Activated naive CD4-positive, alpha-beta T cell treated with anti-CD3 and anti-CD28 coated beads, Interleukin-2, amount 50 U/mL, for 72 hours (primary cell): ENCODE data around the gene ZCRB1. TPM values are rescaled to one million over a fixed set of nuclear protein-coding genes. Genes with fewer than 3 reads are reported as not detected.
A peak's percentile ranks its signal among the peaks of the same experiment; 100 is the strongest.
"Not testable (repeated sequence)": the region's sequence is repeated elsewhere in the genome, so short reads cannot be mapped to it uniquely, and the experiment has no call there.

Source experiments
- ATAC-seq, 2 donors: fragments of 150-1000 bp; cut with Tn5 transposase; 2 replicates each; pipeline ENCODE4 v1.10.0; 2021; ENCODE audit warnings: mild to moderate bottlenecking in 2 of 2, moderate library complexity in 2 of 2
- DNase-seq, 2 donors: peaks; one replicate each; pipeline ENCODE4 v3.0.0; 2021 to 2022; ENCODE audit warnings: low spot score in 2 of 2
- H3K27ac Mint-ChIP-seq, 2 donors: one replicate each; pipeline ENCODE4 v1.8.0; 2022; ENCODE audit warnings: mild to moderate bottlenecking in 2 of 2, mixed read lengths in 2 of 2
- H3K36me3 Mint-ChIP-seq, 2 donors: one replicate each; pipeline ENCODE4 v1.8.0; 2022; ENCODE audit warnings: mixed read lengths in 2 of 2
- H3K9me3 Mint-ChIP-seq, 2 donors: one replicate each; pipeline ENCODE4 v1.8.0; 2022; ENCODE audit warnings: mixed read lengths in 2 of 2
- total RNA-seq, 2 donors: library from RNA; stranded (reverse); gene quantifications; one replicate each; pipeline ENCODE4 v1.2.3, GENCODE V29; 2022

ZCRB1 gene
- total RNA-seq = 10 to 100 TPM; 66.1 to 99.4 TPM

GRCh38 chr12:42325653-42326474 is at the start of gene ZCRB1, which contains the start of gene PPHLN1:
ZCRB1 (minus strand) TSS chr12:42326094; CDS start chr12:42324102, 1,992 bp downstream.
PPHLN1 (plus strand) TSS chr12:42326167; CDS start chr12:42335903, 9,736 bp downstream.
- H3K27ac Mint-ChIP-seq = peak within 1 kb of the TSS; percentile 99

GRCh38 chr12:42373669-42374068 is 47.8 kb upstream of the ZCRB1 start:
- Mint-ChIP-seq H3K27ac (no peak overlapping the region), H3K36me3 (peaks cover 0 to 6% of the 10 kb centered on the region in 2 donors), H3K9me3 (no peaks in the 10 kb centered on the region)
- DNase-seq = no peak
- no peak for ATAC-seq

More at GRCh38 chr12:42325653-42326474, at the start of gene ZCRB1, which contains the start of gene PPHLN1:
- H3K36me3 Mint-ChIP-seq = peaks cover 22 to 28% of the 10 kb centered on the region in 2 donors
- H3K9me3 Mint-ChIP-seq = no peaks in the 10 kb centered on the region
- ATAC-seq (peak; percentile 96), DNase-seq (peak; percentile 74 to 79)

GRCh38 chr12:42372154-42372791 is 46.4 kb upstream of the ZCRB1 start:
- DNase-seq = peak in 1 of 2 donors; percentile 36
- no peaks in the 10 kb centered on the region for H3K9me3 Mint-ChIP-seq
- peak; percentile 62 to 79 for ATAC-seq
- H3K27ac Mint-ChIP-seq = no peak overlapping the region
- H3K36me3 Mint-ChIP-seq = peaks cover 0 to 6% of the 10 kb centered on the region in 2 donors

- DNase-seq (no peak), ATAC-seq (no peak)
- Mint-ChIP-seq H3K36me3 (no peaks in the 10 kb centered on the region), H3K9me3 (no peaks in the 10 kb centered on the region), H3K27ac (no peak overlapping the region)
Measured at GRCh38 chr12:42370013-42370412, 44.1 kb upstream of the ZCRB1 start.

- H3K36me3 Mint-ChIP-seq = peaks cover 5 to 23% of the 10 kb centered on the region in 2 donors
- no peak overlapping the region for H3K27ac Mint-ChIP-seq
- no peaks in the 10 kb centered on the region for H3K9me3 Mint-ChIP-seq
- DNase-seq = no peak
- ATAC-seq = no peak
Measured at GRCh38 chr12:42365486-42365885, 39.6 kb upstream of the ZCRB1 start.

- H3K36me3 Mint-ChIP-seq = peaks cover 5 to 31% of the 10 kb centered on the region in 2 donors
Measured at GRCh38 chr12:42364692-42365091, 38.8 kb upstream of the ZCRB1 start.

GRCh38 chr12:42362647-42363260 is 36.9 kb upstream of the ZCRB1 start:
- H3K27ac Mint-ChIP-seq = no peak overlapping the region
- ATAC-seq (no peak), DNase-seq (no peak)
- H3K9me3 Mint-ChIP-seq = no peaks in the 10 kb centered on the region
- peaks cover 5 to 36% of the 10 kb centered on the region in 2 donors for H3K36me3 Mint-ChIP-seq

More at GRCh38 chr12:42364692-42365091, 38.8 kb upstream of the ZCRB1 start:
- Mint-ChIP-seq H3K9me3 (no peaks in the 10 kb centered on the region), H3K27ac (no peak overlapping the region)
- ATAC-seq = no peak
- no peak for DNase-seq

- peak in 1 of 2 donors; percentile 72 for ATAC-seq
- no peaks in the 10 kb centered on the region for H3K9me3 Mint-ChIP-seq
Measured at GRCh38 chr12:42361909-42362646, 36.2 kb upstream of the ZCRB1 start.

GRCh38 chr12:42360747-42361403 is 35.0 kb upstream of the ZCRB1 start:
- Mint-ChIP-seq H3K36me3 (peaks cover 5 to 36% of the 10 kb centered on the region in 2 donors), H3K27ac (peak overlapping the region; percentile 11 to 28), H3K9me3 (no peaks in the 10 kb centered on the region)
- ATAC-seq = peak; percentile 34 to 68
- no peak for DNase-seq

More at GRCh38 chr12:42361909-42362646, 36.2 kb upstream of the ZCRB1 start:
- H3K36me3 Mint-ChIP-seq = peaks cover 5 to 36% of the 10 kb centered on the region in 2 donors
- no peak for DNase-seq
- H3K27ac Mint-ChIP-seq = no peak overlapping the region

GRCh38 chr12:42356344-42356743 is 30.4 kb upstream of the ZCRB1 start:
- ATAC-seq = no peak

GRCh38 chr12:42350021-42350407 is 24.1 kb upstream of the ZCRB1 start:
- ATAC-seq, H3K36me3 Mint-ChIP-seq: not testable (repeated sequence)

More at GRCh38 chr12:42356344-42356743, 30.4 kb upstream of the ZCRB1 start:
- Mint-ChIP-seq H3K27ac (no peak overlapping the region), H3K9me3 (no peaks in the 10 kb centered on the region), H3K36me3 (peaks cover 5 to 18% of the 10 kb centered on the region in 2 donors)
- DNase-seq = no peak

GRCh38 chr12:42349119-42350020 is 23.5 kb upstream of the ZCRB1 start:
- H3K9me3 Mint-ChIP-seq, DNase-seq, H3K36me3 Mint-ChIP-seq, ATAC-seq, H3K27ac Mint-ChIP-seq: not testable (repeated sequence)

More at GRCh38 chr12:42350021-42350407, 24.1 kb upstream of the ZCRB1 start:
- DNase-seq, H3K27ac Mint-ChIP-seq, H3K9me3 Mint-ChIP-seq: not testable (repeated sequence)

GRCh38 chr12:42346403-42347002 is 20.6 kb upstream of the ZCRB1 start:
- no peaks in the 10 kb centered on the region for H3K9me3 Mint-ChIP-seq
- no peak overlapping the region for H3K27ac Mint-ChIP-seq
- DNase-seq (no peak), ATAC-seq (peak in 1 of 2 donors; percentile 28)
- H3K36me3 Mint-ChIP-seq = no peaks in the 10 kb centered on the region

- peak overlapping the region in 1 of 2 donors; percentile 63 for H3K27ac Mint-ChIP-seq
- H3K36me3 Mint-ChIP-seq = no peaks in the 10 kb centered on the region
- DNase-seq (no peak), ATAC-seq (peak; percentile 22 to 88)
- no peaks in the 10 kb centered on the region for H3K9me3 Mint-ChIP-seq
Measured at GRCh38 chr12:42343721-42344120, 17.8 kb upstream of the ZCRB1 start.
